MCF 10A (cell line): ENCODE data around the gene EZR. TPM values are rescaled to one million over a fixed set of nuclear protein-coding genes. Genes with fewer than 3 reads are reported as not detected.

ENCODE experiments used
- BruUV-seq: library from RNA; stranded (reverse); fragments of 400-500 nt; replicated peaks from 2 replicates; lab custom pipeline; 2021; lab: Mats Ljungman, UMichigan
- CTCF ChIA-PET: fragments of 300-600 bp; sonication (Branson Sonifier 250); formaldehyde crosslinking; extraction: SDS; loops from one replicate; lab custom pipeline; 2021; ENCODE audit warnings: antibody characterized with exemption, inconsistent platforms; lab: Yijun Ruan, JAX
- POLR2A ChIA-PET: fragments of 300-600, 350-650 bp; sonication (Branson Sonifier 250); formaldehyde crosslinking; extraction: SDS; loops from one replicate; lab custom pipeline; 2020; ENCODE audit warnings: antibody characterized with exemption, inconsistent platforms; lab: Yijun Ruan, JAX
- DNase-seq: peaks from one replicate; pipeline ENCODE4 v3.0.0-alpha.2; 2018; ENCODE audit not compliant: unreplicated experiment
- H3K27ac Mint-ChIP-seq: one replicate; pipeline ENCODE4 v1.8.0; 2022; ENCODE audit warnings: mild to moderate bottlenecking, low read depth, mixed read lengths; ENCODE audit not compliant: unreplicated experiment
- H3K27me3 Mint-ChIP-seq: one replicate; pipeline ENCODE4 v1.8.0; 2022; ENCODE audit warnings: mixed read lengths; ENCODE audit not compliant: insufficient read depth, unreplicated experiment
- H3K36me3 Mint-ChIP-seq: one replicate; pipeline ENCODE4 v1.8.0; 2022; ENCODE audit warnings: mild to moderate bottlenecking, moderate library complexity, mixed read lengths; ENCODE audit not compliant: insufficient read depth, unreplicated experiment
- H3K4me1 Mint-ChIP-seq: one replicate; pipeline ENCODE4 v1.8.0; 2022; ENCODE audit warnings: mixed read lengths; ENCODE audit not compliant: insufficient read depth, unreplicated experiment
- H3K4me3 Mint-ChIP-seq: one replicate; pipeline ENCODE4 v1.8.0; 2022; ENCODE audit warnings: mild to moderate bottlenecking, moderate library complexity, mixed read lengths; ENCODE audit not compliant: unreplicated experiment
- H3K9me3 Mint-ChIP-seq: one replicate; pipeline ENCODE4 v1.8.0; 2022; ENCODE audit warnings: mixed read lengths; ENCODE audit not compliant: unreplicated experiment
- CTCF ChIP-seq: fragments of 200-600 bp; IDR thresholded peaks from one replicate; pipeline ENCODE4 v1.8.0; 2022; ENCODE audit warnings: antibody characterized with exemption, mild to moderate bottlenecking; ENCODE audit not compliant: unreplicated experiment
- intact Hi-C: fragments of 100-400 bp; cut with micrococcal nuclease; formaldehyde crosslinking; loops from 2 replicates; pipeline ENCODE4 v1.14.1; 2022
- total RNA-seq: library from RNA; stranded (reverse); gene quantifications from 2 replicates; pipeline ENCODE4 v1.2.3, GENCODE V29; 2022

The EZR gene
- total RNA-seq, 1 experiment from 2014 or later: 243 TPM

DNA sequence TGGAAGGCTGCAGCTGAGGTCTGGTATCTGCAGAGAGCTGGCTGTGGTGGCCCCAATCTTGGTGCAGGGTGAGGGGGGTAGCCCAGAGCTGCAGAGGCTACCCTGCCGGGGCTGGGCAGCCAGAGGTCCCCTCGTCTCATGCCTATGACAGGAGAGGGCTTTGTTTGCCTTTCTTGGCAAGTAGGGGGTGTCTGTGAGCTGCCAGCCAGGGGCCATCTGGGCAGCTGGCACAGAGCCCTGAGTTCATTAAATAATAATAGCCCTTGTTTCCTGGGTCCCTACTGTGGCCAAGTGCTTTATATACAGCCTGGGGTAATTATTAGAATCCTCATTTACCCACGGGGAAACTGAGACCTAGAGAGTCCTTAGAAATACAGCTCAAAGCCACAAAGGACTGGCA, 66.6 kb downstream of the EZR start:
- TF ChIP-seq CTCF: no peak
- Mint-ChIP-seq H3K4me1 (no peaks in the 10 kb centered on the region), H3K27me3 (no peaks in the 10 kb centered on the region), H3K9me3 (no peaks in the 10 kb centered on the region), H3K36me3 (no peaks in the 10 kb centered on the region), H3K27ac (no peak overlapping the region), H3K4me3 (no peak overlapping the region)
- POLR2A ChIA-PET: interaction anchor here (1.0 to 1.3 kb wide), 2 partner anchors 9 to 65 kb away, joined by 3 to 5 read pairs; no protein-coding TSS in a partner anchor
- no peak for DNase-seq
- intact Hi-C loops: no loop called here
- BruUV-seq: no TSS peak
- CTCF ChIA-PET: interaction anchor here (0.7 to 1.0 kb wide), 2 partner anchors 10 to 35 kb away, joined by 4 read pairs; no protein-coding TSS in a partner anchor

GRCh38 chr6:158751921-158752320, 67.2 kb downstream of the EZR start:
- H3K27ac Mint-ChIP-seq: no peak overlapping the region
- no peak for TF ChIP-seq CTCF
- CTCF ChIA-PET: interaction anchor here (0.7 to 1.0 kb wide), 2 partner anchors 9 to 35 kb away, joined by 4 read pairs; no protein-coding TSS in a partner anchor

GRCh38 chr6:158751224-158751623, 67.9 kb downstream of the EZR start:
- no peaks in the 10 kb centered on the region for H3K9me3 Mint-ChIP-seq
- H3K4me1 Mint-ChIP-seq: no peaks in the 10 kb centered on the region
- no peak overlapping the region for H3K4me3 Mint-ChIP-seq
- POLR2A ChIA-PET: interaction anchor here (0.6 kb wide), 1 partner anchor 519 kb away, joined by 3 read pairs; no protein-coding TSS in a partner anchor
- intact Hi-C loops: no loop called here
- BruUV-seq: no TSS peak
- H3K27me3 Mint-ChIP-seq: no peaks in the 10 kb centered on the region
- CTCF ChIA-PET: interaction anchor here (0.6 kb wide), 1 partner anchor 109 kb away, joined by 3 read pairs; no protein-coding TSS in a partner anchor
- no peak for TF ChIP-seq CTCF
- no peak overlapping the region for H3K27ac Mint-ChIP-seq
- no peaks in the 10 kb centered on the region for H3K36me3 Mint-ChIP-seq
- no peak for DNase-seq

More at GRCh38 chr6:158751921-158752320, 67.2 kb downstream of the EZR start:
- BruUV-seq: no TSS peak
- Mint-ChIP-seq H3K4me1 (no peaks in the 10 kb centered on the region), H3K27me3 (no peaks in the 10 kb centered on the region), H3K36me3 (no peaks in the 10 kb centered on the region), H3K9me3 (no peaks in the 10 kb centered on the region), H3K4me3 (no peak overlapping the region)
- no peak for DNase-seq
- POLR2A ChIA-PET: interaction anchor here (0.6 to 1.3 kb wide), 2 partner anchors 9 to 519 kb away, joined by 3 to 5 read pairs; no protein-coding TSS in a partner anchor
- intact Hi-C loops: no loop called here

GRCh38 chr6:158744986-158745430, 74.2 kb downstream of the EZR start:
- Mint-ChIP-seq H3K4me1 (peaks cover 7% of the 10 kb centered on the region), H3K9me3 (no peaks in the 10 kb centered on the region), H3K27ac (no peak overlapping the region), H3K36me3 (no peaks in the 10 kb centered on the region), H3K27me3 (no peaks in the 10 kb centered on the region), H3K4me3 (no peak overlapping the region)
- CTCF ChIA-PET: interaction anchor here (0.7 to 2.3 kb wide), 5 partner anchors 19 to 228 kb away, joined by 3 to 14 read pairs (median 3); no protein-coding TSS in a partner anchor
- POLR2A ChIA-PET: interaction anchor here (0.8 to 2.3 kb wide), 7 partner anchors 10 to 240 kb away, joined by 3 to 6 read pairs (median 4); no protein-coding TSS in a partner anchor
- BruUV-seq: no TSS peak
- intact Hi-C loops: no loop called here
- DNase-seq: no peak
- no peak for TF ChIP-seq CTCF
